ENCODE data around the gene DAPK1.
A peak's percentile ranks its signal among the peaks of the same experiment; 100 is the strongest.

DAPK1 gene

DNA sequence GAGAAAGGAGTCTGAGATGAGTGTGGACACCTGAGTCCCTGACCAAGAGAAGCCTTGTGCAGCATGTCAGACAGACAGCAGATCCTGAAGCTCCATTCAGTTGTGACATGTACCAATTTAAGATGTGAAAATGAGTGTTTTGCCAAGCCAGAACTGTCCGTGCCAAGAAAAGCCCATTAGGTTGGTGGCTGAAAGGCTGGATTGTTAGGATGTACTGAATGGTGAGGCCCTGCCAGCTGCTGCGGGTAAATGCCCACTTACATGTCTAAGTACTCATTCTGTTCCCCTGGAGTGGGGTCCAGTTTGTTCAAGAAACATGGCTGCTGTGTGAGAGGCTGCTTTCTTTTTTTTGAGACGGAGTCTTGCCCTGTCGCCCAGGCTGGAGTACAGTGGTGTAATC lies 14.6 kb downstream of the DAPK1 start:
- Histone ChIP-seq H3K9me3 (ENCODE audit: control insufficient read depth, insufficient read depth, low read length) (no peaks in the 10 kb centered on the region), H3K4me1 (ENCODE audit: control insufficient read depth, insufficient read depth, low read length) (peaks cover 11% of the 10 kb centered on the region), H3K27me3 (ENCODE audit: control insufficient read depth, insufficient read depth, low read length) (no peaks in the 10 kb centered on the region), H3K4me3 (ENCODE audit: low read depth, low read length) (no peak overlapping the region), H3K36me3 (ENCODE audit: control insufficient read depth, insufficient read depth, low read length) (peaks cover 2% of the 10 kb centered on the region), H3K9ac (ENCODE audit: low read depth, low read length) (no peak overlapping the region)

DNA sequence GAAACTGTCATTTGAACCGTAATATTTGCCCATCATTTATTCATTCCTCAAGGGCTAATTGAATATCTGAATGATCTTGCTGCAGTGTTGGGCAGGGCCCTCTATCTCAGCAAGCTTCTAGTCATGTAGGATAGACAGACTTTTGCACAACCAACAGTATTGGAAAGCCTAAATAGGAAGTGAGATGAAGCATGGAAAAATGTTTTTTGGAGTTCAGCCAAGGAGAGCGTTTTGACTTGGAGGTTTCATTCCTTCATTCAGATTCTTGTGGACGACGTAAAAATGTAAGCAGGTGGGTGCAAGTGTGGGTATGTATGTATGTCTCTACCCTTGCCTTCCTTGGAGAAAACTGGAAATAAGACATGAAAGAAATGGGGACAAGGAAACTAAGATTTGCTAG lies 15.5 kb downstream of the DAPK1 start:
- Histone ChIP-seq H3K9me3 (ENCODE audit: control insufficient read depth, insufficient read depth, low read length) (no peaks in the 10 kb centered on the region), H3K36me3 (ENCODE audit: control insufficient read depth, insufficient read depth, low read length) (peaks cover 2% of the 10 kb centered on the region), H3K4me3 (ENCODE audit: low read depth, low read length) (no peak overlapping the region), H3K9ac (ENCODE audit: low read depth, low read length) (no peak overlapping the region), H3K4me1 (ENCODE audit: control insufficient read depth, insufficient read depth, low read length) (peaks cover 11% of the 10 kb centered on the region), H3K27me3 (ENCODE audit: control insufficient read depth, insufficient read depth, low read length) (no peaks in the 10 kb centered on the region)

DNA sequence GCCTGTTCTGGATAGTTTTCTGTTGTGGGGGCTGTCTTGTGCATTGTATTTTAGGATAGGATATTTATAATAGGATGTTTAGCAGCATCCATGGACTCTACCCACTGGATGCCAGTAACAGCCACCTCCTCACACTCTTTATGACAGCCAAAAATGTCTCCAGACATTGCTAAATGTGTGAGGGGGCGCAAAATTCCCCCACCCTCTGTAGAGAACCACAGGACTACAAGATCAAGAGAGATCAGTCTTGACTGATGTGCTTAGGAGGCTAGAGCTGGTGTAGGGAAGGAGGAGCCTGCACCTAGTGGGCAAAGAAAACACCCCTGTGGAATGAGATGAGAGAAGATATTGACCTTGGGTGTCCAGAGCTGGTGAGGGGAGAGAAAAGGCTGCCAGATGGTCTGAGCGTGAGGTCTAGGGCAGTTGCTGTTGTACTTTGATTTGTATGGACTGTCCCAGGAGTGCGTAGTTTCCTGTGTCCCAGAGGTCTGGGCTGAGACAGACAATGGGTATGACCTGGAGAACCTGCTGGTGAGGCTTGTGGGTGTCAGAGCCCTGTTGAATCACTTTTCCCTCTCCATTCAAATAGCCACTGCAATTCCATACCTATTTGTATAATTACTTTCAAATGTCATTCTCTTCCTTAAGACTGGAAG lies 16.3 kb downstream of the DAPK1 start:
- Histone ChIP-seq H3K36me3 (ENCODE audit: control insufficient read depth, insufficient read depth, low read length) (peaks cover 2% of the 10 kb centered on the region), H3K4me3 (ENCODE audit: low read depth, low read length) (no peak overlapping the region), H3K27me3 (ENCODE audit: control insufficient read depth, insufficient read depth, low read length) (no peaks in the 10 kb centered on the region), H3K9me3 (ENCODE audit: control insufficient read depth, insufficient read depth, low read length) (no peaks in the 10 kb centered on the region), H3K4me1 (ENCODE audit: control insufficient read depth, insufficient read depth, low read length) (peaks cover 16% of the 10 kb centered on the region), H3K9ac (ENCODE audit: low read depth, low read length) (no peak overlapping the region)

- Histone ChIP-seq H3K4me3 (ENCODE audit: low read depth, low read length) (no peak overlapping the region), H3K36me3 (ENCODE audit: control insufficient read depth, insufficient read depth, low read length) (peaks cover 2% of the 10 kb centered on the region), H3K9me3 (ENCODE audit: control insufficient read depth, insufficient read depth, low read length) (no peaks in the 10 kb centered on the region), H3K27me3 (ENCODE audit: control insufficient read depth, insufficient read depth, low read length) (no peaks in the 10 kb centered on the region), H3K4me1 (ENCODE audit: control insufficient read depth, insufficient read depth, low read length) (peaks cover 24% of the 10 kb centered on the region), H3K9ac (ENCODE audit: low read depth, low read length) (no peak overlapping the region)
Measured at GRCh38 chr9:87515006-87515405, 17.3 kb downstream of the DAPK1 start.

- H3K4me3 ChIP-seq (ENCODE audit: low read depth, low read length), result no peak overlapping the region
- peaks cover 2% of the 10 kb centered on the region for H3K36me3 ChIP-seq (ENCODE audit: control insufficient read depth, insufficient read depth, low read length)
- no peaks in the 10 kb centered on the region for H3K27me3 ChIP-seq (ENCODE audit: control insufficient read depth, insufficient read depth, low read length)
- H3K4me1 ChIP-seq (ENCODE audit: control insufficient read depth, insufficient read depth, low read length), result peaks cover 24% of the 10 kb centered on the region
- H3K9me3 ChIP-seq (ENCODE audit: control insufficient read depth, insufficient read depth, low read length), result no peaks in the 10 kb centered on the region
- peak overlapping the region; percentile 29 for H3K9ac ChIP-seq (ENCODE audit: low read depth, low read length)
Measured at GRCh38 chr9:87515588-87516221, 18.0 kb downstream of the DAPK1 start.

DNA sequence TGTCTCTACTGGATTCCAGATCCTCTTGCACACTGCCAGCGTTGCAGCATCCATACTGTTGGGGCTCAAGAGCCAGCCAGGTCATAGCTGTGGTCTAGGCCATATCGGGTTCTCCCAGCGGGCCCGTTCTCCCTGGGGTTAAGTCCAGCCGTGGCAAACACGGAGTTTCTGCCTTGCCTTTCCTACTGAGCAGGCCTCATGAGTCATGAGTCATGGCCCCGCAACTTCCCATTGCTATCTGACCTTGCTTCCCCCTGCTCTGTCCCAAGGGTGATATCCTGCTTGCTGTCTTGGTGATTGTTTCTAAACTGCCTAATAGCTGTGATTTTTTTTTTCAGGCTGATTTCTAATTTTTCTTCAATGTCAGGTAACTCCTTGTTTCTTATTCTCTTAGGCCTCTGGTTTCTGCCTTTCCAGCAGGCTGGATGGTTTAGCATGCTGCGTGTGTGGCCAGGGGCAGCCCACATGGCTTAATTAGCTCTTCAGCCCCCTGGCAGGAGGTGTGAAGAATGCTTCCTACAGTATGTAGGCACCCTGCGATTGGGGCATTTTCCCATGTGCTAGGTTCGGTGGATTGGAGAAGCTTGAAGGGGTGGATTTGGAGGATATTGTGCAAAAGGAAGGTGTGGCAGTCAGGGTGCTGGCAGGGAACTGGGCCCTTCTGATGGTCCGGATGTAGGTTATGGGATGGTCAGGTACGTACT lies 18.7 kb downstream of the DAPK1 start:
- Histone ChIP-seq H3K9ac (ENCODE audit: low read depth, low read length) (peak overlapping the region; percentile 29), H3K36me3 (ENCODE audit: control insufficient read depth, insufficient read depth, low read length) (peaks cover 2% of the 10 kb centered on the region), H3K4me3 (ENCODE audit: low read depth, low read length) (no peak overlapping the region), H3K9me3 (ENCODE audit: control insufficient read depth, insufficient read depth, low read length) (no peaks in the 10 kb centered on the region), H3K27me3 (ENCODE audit: control insufficient read depth, insufficient read depth, low read length) (no peaks in the 10 kb centered on the region), H3K4me1 (ENCODE audit: control insufficient read depth, insufficient read depth, low read length) (peaks cover 24% of the 10 kb centered on the region)

GRCh38 chr9:87516926-87517290 lies 19.2 kb downstream of the DAPK1 start:
- peaks cover 1% of the 10 kb centered on the region for H3K36me3 ChIP-seq (ENCODE audit: control insufficient read depth, insufficient read depth, low read length)
- no peaks in the 10 kb centered on the region for H3K9me3 ChIP-seq (ENCODE audit: control insufficient read depth, insufficient read depth, low read length)
- no peak overlapping the region for H3K9ac ChIP-seq (ENCODE audit: low read depth, low read length)
- peaks cover 24% of the 10 kb centered on the region for H3K4me1 ChIP-seq (ENCODE audit: control insufficient read depth, insufficient read depth, low read length)
- H3K4me3 ChIP-seq (ENCODE audit: low read depth, low read length), result no peak overlapping the region
- no peaks in the 10 kb centered on the region for H3K27me3 ChIP-seq (ENCODE audit: control insufficient read depth, insufficient read depth, low read length)

DNA sequence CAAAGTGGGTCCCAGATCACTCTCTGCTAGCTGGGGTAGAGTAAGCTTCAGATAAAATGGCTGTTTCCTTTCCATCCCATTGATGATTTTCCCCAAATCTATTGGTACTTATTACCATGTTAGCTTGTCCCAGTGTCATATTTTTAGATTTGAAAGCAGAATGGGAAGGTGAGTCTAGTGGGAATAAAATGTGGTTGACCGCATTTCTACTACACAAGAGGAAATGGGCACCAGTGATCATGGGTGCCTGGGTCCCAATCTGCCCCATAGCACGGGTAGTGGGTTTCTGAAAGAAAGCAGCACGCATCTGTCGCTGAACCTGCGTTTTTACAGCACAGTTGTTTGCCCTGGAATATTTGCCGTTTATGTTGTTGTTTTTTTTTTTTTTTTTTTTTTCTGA lies 20.1 kb downstream of the DAPK1 start:
- H3K4me1 ChIP-seq (ENCODE audit: control insufficient read depth, insufficient read depth, low read length), result peaks cover 24% of the 10 kb centered on the region
- H3K36me3 ChIP-seq (ENCODE audit: control insufficient read depth, insufficient read depth, low read length), result no peaks in the 10 kb centered on the region
- H3K9me3 ChIP-seq (ENCODE audit: control insufficient read depth, insufficient read depth, low read length), result no peaks in the 10 kb centered on the region
- H3K9ac ChIP-seq (ENCODE audit: low read depth, low read length), result no peak overlapping the region
- H3K27me3 ChIP-seq (ENCODE audit: control insufficient read depth, insufficient read depth, low read length), result no peaks in the 10 kb centered on the region
- H3K4me3 ChIP-seq (ENCODE audit: low read depth, low read length), result no peak overlapping the region

DNA sequence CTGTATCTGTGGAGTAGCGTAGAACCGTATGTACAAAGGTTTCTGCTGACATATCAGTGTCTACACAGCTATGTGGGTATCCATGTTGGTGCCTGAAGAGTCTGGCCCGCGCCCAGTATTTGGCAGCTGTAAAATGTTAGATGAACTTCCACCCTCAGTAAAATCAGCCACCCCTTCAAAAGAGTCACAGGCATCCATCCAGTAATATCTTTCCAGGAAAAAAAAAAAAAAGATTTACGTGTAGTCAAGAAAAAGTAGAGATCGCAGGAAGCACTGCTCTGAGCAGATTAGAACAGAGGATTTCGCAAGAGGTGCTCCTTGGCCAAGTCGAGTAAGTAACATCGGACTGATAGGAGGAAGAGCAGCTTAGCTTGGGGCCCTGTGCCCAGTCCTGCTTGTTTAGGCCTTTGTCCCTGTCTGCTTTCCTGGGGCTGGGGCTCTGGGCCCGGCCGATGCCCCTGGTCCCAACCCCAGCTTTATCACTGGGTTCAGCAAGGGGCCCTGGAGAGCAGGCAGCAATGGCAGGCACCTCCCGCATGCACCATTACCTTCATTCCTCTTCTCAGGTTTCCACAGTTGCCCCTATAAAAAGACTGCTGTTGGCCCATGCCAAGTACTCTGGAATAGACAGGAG lies 21.2 kb downstream of the DAPK1 start:
- H3K36me3 ChIP-seq (ENCODE audit: control insufficient read depth, insufficient read depth, low read length), result no peaks in the 10 kb centered on the region
- H3K27me3 ChIP-seq (ENCODE audit: control insufficient read depth, insufficient read depth, low read length), result no peaks in the 10 kb centered on the region
- no peak overlapping the region for H3K9ac ChIP-seq (ENCODE audit: low read depth, low read length)
- H3K4me1 ChIP-seq (ENCODE audit: control insufficient read depth, insufficient read depth, low read length), result peaks cover 24% of the 10 kb centered on the region
- H3K9me3 ChIP-seq (ENCODE audit: control insufficient read depth, insufficient read depth, low read length), result no peaks in the 10 kb centered on the region
- no peak overlapping the region for H3K4me3 ChIP-seq (ENCODE audit: low read depth, low read length)

DNA sequence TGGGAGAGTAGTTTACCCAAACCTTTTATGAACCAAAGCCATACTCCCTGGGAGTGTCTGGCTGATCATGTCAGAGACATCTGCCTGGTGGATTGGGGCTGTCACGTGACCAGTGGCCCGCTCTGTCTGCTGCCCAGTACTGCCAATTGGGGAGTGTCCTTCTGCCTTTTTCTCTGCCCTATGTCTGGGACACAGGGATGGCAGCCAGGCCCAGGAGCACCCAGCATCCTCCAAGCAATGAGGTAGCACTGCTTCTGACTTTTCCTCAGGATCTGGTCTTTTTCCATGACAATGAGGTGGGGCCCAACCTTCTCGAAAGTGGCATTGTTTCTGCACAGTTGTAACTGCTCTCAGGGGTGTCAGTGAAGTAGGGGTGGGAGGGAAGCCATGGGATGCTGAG lies 21.8 kb downstream of the DAPK1 start:
- no peak overlapping the region for H3K9ac ChIP-seq (ENCODE audit: low read depth, low read length)
- H3K4me1 ChIP-seq (ENCODE audit: control insufficient read depth, insufficient read depth, low read length), result peaks cover 24% of the 10 kb centered on the region
- no peaks in the 10 kb centered on the region for H3K9me3 ChIP-seq (ENCODE audit: control insufficient read depth, insufficient read depth, low read length)
- H3K36me3 ChIP-seq (ENCODE audit: control insufficient read depth, insufficient read depth, low read length), result no peaks in the 10 kb centered on the region
- H3K4me3 ChIP-seq (ENCODE audit: low read depth, low read length), result no peak overlapping the region
- no peaks in the 10 kb centered on the region for H3K27me3 ChIP-seq (ENCODE audit: control insufficient read depth, insufficient read depth, low read length)

- no peaks in the 10 kb centered on the region for H3K9me3 ChIP-seq (ENCODE audit: control insufficient read depth, insufficient read depth, low read length)
- H3K9ac ChIP-seq (ENCODE audit: low read depth, low read length), result no peak overlapping the region
- H3K36me3 ChIP-seq (ENCODE audit: control insufficient read depth, insufficient read depth, low read length), result no peaks in the 10 kb centered on the region
- H3K27me3 ChIP-seq (ENCODE audit: control insufficient read depth, insufficient read depth, low read length), result no peaks in the 10 kb centered on the region
- H3K4me3 ChIP-seq (ENCODE audit: low read depth, low read length), result no peak overlapping the region
- peaks cover 24% of the 10 kb centered on the region for H3K4me1 ChIP-seq (ENCODE audit: control insufficient read depth, insufficient read depth, low read length)
Measured at GRCh38 chr9:87520172-87520683, 22.6 kb downstream of the DAPK1 start.
